ENCODE results near the gene PRR23B. TPM values are rescaled to one million over a fixed set of nuclear protein-coding genes. Genes with fewer than 3 reads are reported as not detected.

Gene PRR23B
- total RNA-seq: not detected

DNA sequence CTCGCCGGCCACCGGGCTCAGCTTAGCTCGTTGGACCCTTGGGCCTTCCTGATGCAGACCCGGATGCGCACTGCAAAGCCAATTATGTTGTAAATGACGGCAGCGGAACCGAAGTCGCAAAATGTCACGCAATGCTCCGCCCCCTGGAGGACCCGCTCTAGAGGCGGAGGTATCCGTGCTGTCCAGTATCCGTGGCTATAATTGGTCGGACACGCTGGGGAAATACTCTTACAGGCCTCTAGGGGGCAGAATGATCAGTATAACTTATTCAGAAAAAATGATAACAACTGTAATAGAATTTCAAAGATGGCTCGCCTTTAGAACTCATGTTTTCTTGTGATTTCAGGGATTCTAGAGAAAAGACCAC lies at the start of gene PRR23B:
TSS of gene PRR23B (minus strand) at position 59 of the 367 bp plus-strand sequence. CDS start 265 bp downstream, outside the sequence.

DNA sequence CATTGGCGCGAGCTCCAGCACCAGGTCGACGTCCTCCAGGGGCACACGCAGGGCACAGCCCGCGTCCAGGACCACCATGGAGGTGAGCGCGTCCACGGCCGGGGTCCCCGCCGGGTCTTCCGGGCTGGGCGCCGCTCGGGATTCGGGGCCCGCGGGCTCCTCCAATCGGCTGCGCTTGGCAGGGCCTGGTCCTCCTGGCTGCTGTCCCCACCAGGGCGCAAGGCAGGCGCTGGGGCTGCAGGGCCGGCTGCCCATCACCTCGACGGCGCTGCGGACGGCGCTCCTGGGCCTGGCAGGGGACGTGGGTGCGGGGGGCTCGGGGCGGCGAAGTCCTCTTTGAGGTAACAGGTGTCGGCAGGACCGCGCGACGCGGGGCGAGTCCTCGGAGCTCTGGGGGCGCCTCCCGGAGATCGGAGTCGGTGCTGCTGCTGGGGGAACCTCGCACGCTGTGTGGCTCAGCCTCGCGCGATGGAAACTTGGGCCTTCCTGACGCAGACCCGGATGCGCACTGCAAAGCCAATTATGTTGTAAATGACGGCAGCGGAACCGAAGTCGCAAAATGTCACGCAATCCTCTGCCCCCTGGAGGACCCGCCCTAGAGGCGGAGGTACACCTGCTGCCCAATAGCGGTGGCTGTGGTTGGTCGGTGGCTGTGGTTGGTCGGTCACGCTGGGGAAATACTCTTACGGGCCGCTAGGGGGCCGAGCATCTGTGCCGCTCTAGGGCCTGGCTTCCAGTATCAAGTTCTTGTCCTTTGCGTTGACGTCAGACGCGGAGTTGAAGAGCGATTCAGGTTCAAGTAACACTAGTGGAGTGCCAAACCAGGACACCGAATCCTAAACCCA lies 23.9 kb upstream of the PRR23B start, which contains the start of gene PRR23C:
TSS of gene PRR23C (minus strand) at position 527 of the 845 bp plus-strand sequence. CDS start at position 255, 272 bp downstream.

DNA sequence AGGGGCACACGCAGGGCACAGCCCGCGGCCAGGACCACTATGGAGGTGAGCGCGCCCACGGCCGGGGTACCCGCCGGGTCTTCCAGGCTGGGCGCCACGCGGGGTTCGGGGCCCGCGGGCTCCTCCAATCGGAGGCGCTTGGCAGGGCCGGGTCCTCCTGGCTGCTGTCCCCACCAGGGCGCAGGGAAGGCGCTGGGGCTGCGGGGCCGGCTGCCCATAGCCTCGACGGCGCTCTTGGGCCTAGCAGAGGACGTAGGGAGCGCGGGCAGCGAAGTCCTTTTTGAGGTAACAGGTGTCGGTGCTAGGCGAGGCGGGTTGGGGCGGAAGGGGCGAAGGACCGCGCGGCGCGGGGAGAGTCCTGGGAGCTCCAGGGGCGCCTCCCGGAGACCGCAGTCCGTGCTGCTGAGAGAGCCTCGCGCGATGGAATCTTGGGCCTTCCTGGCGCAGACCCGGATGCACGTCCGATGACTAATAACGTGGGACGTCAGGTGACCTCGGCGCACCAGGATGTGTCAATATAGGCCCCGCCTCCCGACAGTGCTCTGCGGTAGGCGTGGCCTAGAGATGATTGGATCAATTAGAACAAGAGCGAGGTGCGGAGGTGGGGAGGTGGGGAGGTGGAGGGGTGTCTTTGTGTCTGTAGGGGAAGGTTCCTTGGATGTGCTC lies 14.5 kb downstream of the PRR23B start, which contains the start of gene PRR23A:
TSS of gene PRR23A (minus strand) at position 218 of the 666 bp plus-strand sequence. CDS start at position 218, 0 bp downstream.

Other genes with a start within 250 kb of the PRR23B start
- gene PIK3CB, start 186.0 kb downstream of the PRR23B start, total RNA-seq: 39.1 TPM
- 6.7 TPM for gene FOXL2, start 73.8 kb downstream of the PRR23B start, total RNA-seq
- 7.9 TPM for gene FOXL2NB, start 73.7 kb downstream of the PRR23B start, total RNA-seq
- not detected for gene PRR23A, start 14.7 kb downstream of the PRR23B start, total RNA-seq
- not detected for gene PRR23C, start 24.0 kb upstream of the PRR23B start, total RNA-seq